Body of pancreas (tissue), 4 donors: ENCODE results near the gene TBC1D14. TPM values are rescaled to one million over a fixed set of nuclear protein-coding genes. Genes with fewer than 3 reads are reported as not detected.
A peak's percentile ranks its signal among the peaks of the same experiment; 100 is the strongest.

Experiments
- ATAC-seq: fragments of 150-250 bp; one replicate; pipeline ENCODE4 v1.9.1; 2016
- DNase-seq, 4 donors: peaks; one replicate each; pipeline ENCODE4 v3.0.0-alpha.2; 2019
- H3K27ac ChIP-seq, 4 donors: fragments of 200-600 bp; sonication (generic); 1 replicate in 3 of 4; 2 replicates in 1 of 4; pipeline versions ENCODE4 v1.5.1 to v1.6.1; 2016 to 2019; ENCODE audit warnings: mild to moderate bottlenecking in 1 of 4, mixed read lengths in 1 of 4, moderate library complexity in 1 of 4
- H3K27me3 ChIP-seq, 2 donors: fragments of 200-600 bp; sonication (generic); one replicate each; pipeline ENCODE4 v1.6.0; 2016; ENCODE audit warnings: mild to moderate bottlenecking in 1 of 2
- H3K36me3 ChIP-seq, 2 donors: fragments of 200-600 bp; sonication (generic); replicated peaks in 1 of 2; 2 replicates each; pipeline ENCODE4 v1.5.1; 2016; ENCODE audit warnings: low read depth in 2 of 2; ENCODE audit not compliant: insufficient read depth in 1 of 2
- H3K4me1 ChIP-seq: fragments of 200-600 bp; sonication (generic); one replicate; pipeline ENCODE4 v1.6.0; 2016
- H3K4me3 ChIP-seq, 2 donors: fragments of 200-600 bp; sonication (generic); 1 replicate in 1 of 2; 2 replicates in 1 of 2; pipeline ENCODE4 v1.5.1; 2016 to 2019
- H3K9me3 ChIP-seq, 3 donors: fragments of 200-600 bp; sonication (generic); 1 replicate in 2 of 3; 2 replicates in 1 of 3; pipeline ENCODE4 v1.5.1; 2016
- POLR2A ChIP-seq, 3 donors: fragments of 450-650 bp; IDR thresholded peaks; one replicate each; pipeline ENCODE4 v1.6.1; 2016; ENCODE audit warnings: antibody characterized with exemption in 3 of 3, mild to moderate bottlenecking in 2 of 3
- WGBS, 2 donors: methylation state at CpG; one replicate each; pipeline ENCODE4 v1.1.5; 2017; 5-methylcytosine and 5-hydroxymethylcytosine counted together
- intact Hi-C: fragments of 100-400 bp; cut with DNase I; formaldehyde crosslinking; loops from one replicate; pipeline ENCODE4 v1.15.1; 2023
- total RNA-seq, 2 donors: library from RNA; depleted of rRNA; stranded (reverse); fragments of >200 nt; gene quantifications; one replicate each; pipeline ENCODE4 v1.1.0, GENCODE V29; 2016
- TF ChIP-seq, protein P1 (sequence below), 7 experiments: fragments of 450-650 bp in 4 of 7; fragments of 200-600 bp in 3 of 7; sonication (generic) in 3 of 7; IDR thresholded peaks; one replicate each; pipeline ENCODE4 v1.5.1; 2016 to 2019; ENCODE audit warnings: antibody characterized with exemption in 7 of 7

Gene TBC1D14
- total RNA-seq, 2 donors from 2014 or later = 10.5 to 20.0 TPM

DNA sequence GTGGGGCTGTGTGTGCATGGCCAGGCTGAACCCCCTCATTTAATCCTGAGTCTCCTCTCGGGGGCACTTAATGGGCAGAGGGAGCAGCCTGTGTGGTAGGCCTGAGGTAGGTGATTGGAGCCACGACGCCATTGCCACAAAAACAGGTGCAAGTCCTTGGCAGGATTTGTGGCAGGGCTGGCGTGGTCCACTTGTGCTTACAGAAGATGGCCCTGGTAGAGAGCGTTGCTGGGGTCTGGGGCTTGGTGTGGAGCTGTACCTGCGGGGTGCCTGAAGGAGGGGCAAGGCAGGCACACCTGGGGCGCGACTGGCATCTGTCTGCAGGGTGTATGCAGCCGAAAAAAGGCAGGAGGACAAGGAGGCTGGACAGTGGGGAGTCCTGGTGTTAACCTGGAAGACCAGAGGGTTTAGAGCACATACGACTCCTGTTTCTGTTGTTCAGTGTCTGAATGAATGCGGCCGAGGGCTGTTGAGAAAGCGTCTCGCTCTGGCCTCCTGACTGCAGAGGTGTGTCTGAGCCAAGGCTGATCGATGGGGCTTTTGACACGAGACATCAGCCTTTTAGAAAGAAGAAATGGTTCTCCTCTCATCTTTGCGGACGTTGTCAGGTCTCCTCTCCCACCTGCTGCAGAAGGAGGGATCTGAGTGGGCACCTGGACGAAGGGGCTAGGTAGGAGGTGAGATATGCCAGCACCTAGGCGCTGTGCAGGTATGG lies 52.0 kb downstream of the TBC1D14 start:
- WGBS, 2 donors = 64 to 72% methylated on average over 17 to 20 of the region's 20 CpGs
- Histone ChIP-seq H3K27ac (peak overlapping the region in 1 of 4 donors; percentile 26), H3K9me3 (no peaks in the 10 kb centered on the region), H3K4me1 (peaks cover 56% of the 10 kb centered on the region), H3K36me3 (no peaks in the 10 kb centered on the region), H3K4me3 (no peak overlapping the region), H3K27me3 (no peaks in the 10 kb centered on the region)
- intact Hi-C loops = no loop called here
- no peak for TF ChIP-seq POLR2A (IDR thresholded peaks at IDR 0.05)
- TF ChIP-seq, protein P1, sequence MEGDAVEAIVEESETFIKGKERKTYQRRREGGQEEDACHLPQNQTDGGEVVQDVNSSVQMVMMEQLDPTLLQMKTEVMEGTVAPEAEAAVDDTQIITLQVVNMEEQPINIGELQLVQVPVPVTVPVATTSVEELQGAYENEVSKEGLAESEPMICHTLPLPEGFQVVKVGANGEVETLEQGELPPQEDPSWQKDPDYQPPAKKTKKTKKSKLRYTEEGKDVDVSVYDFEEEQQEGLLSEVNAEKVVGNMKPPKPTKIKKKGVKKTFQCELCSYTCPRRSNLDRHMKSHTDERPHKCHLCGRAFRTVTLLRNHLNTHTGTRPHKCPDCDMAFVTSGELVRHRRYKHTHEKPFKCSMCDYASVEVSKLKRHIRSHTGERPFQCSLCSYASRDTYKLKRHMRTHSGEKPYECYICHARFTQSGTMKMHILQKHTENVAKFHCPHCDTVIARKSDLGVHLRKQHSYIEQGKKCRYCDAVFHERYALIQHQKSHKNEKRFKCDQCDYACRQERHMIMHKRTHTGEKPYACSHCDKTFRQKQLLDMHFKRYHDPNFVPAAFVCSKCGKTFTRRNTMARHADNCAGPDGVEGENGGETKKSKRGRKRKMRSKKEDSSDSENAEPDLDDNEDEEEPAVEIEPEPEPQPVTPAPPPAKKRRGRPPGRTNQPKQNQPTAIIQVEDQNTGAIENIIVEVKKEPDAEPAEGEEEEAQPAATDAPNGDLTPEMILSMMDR (IDR thresholded peaks at IDR 0.05) = no peak
- DNase-seq (no peak), ATAC-seq (peak; percentile 16)

DNA sequence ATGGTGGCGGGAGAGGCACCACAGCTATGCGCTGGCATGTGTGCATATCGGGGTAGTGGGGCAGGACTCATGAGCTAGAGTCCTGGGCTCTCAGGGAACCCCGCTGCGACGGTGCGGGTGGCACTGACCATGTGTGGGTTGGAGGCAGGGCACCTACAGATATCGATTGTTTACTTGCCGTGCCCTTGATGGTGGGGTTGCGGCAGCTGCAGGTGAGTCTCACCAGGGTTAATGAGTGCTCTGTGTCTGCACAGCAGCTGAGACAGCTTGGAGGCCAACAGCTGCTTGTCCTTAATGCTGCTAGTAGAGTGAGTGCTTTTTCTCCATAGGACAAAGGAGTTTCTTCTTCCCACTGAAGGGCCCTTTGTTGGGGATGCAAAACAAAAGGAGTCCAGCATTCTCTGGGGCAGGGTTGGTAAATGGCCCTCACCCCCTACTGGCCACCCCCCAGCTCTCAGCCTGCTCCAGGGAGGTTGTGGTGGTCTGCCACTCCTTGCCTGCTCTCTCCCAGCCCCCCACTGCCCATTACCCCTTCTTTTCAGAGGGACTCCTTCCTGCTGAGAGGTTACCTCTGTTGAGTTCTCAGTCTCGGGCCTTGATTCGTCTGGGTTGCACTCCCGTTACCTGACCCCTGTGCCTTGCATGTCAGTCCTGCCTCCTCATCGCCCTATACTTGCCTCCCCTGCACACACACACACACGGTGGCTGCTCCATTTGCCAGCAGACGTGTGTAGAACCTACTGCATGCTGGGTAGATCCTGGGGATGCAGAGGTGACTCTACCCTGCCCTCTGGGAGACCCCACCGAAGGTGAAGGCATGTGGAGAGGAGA lies 52.8 kb downstream of the TBC1D14 start:
- Histone ChIP-seq H3K27ac (peak overlapping the region in 1 of 4 donors; percentile 26), H3K4me1 (peaks cover 48% of the 10 kb centered on the region), H3K36me3 (no peaks in the 10 kb centered on the region), H3K9me3 (no peaks in the 10 kb centered on the region), H3K27me3 (no peaks in the 10 kb centered on the region), H3K4me3 (no peak overlapping the region)
- DNase-seq (peak in 3 of 4 donors; percentile 55 to 71 (median 57)), ATAC-seq (peak; percentile 52)
- intact Hi-C loops = no loop called here
- no peak for TF ChIP-seq POLR2A (IDR thresholded peaks at IDR 0.05)
- TF ChIP-seq, protein P1 (IDR thresholded peaks at IDR 0.05) = no peak
- 45 to 46% methylated on average over 12 to 17 of the region's 17 CpGs for WGBS, 2 donors

DNA sequence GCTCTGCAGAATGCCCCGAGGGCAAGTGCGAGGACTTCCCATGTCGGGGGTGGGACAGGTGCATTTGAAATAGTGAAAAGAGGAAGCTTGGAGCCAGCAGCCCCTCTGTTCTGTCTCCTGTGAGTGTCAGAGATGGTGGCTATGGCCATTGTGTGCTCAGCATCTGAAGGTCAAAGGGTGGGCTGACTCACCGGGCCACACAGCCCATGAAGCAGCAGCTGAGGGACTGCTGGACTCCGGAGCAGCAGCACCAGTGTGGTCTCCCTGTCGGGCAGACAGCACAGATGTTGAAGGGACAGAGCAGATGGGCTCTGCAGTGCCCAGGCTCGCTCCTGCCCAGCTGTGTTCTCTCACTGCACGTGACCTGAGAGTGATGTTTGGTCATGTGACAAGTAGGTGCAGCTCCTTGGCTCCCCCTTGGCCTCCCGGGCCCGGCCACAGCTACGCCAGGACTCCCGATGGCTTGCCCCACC lies 53.5 kb downstream of the TBC1D14 start:
- WGBS, 2 donors = 68% methylated on average over 12 of the region's 12 CpGs; no CpG with 5 or more reads in 1 of the 2 donors
- DNase-seq = peak in 2 of 4 donors; percentile 32 to 51
- TF ChIP-seq, protein P1 (IDR thresholded peaks at IDR 0.05) = no peak
- intact Hi-C loops = no loop called here
- H3K27ac ChIP-seq = no peak overlapping the region
- peaks cover 0 to 2% of the 10 kb centered on the region in 2 donors for H3K36me3 ChIP-seq
- ATAC-seq = no peak
- H3K4me3 ChIP-seq = no peak overlapping the region
- no peaks in the 10 kb centered on the region for H3K27me3 ChIP-seq
- peaks cover 41% of the 10 kb centered on the region for H3K4me1 ChIP-seq
- no peaks in the 10 kb centered on the region for H3K9me3 ChIP-seq

DNA sequence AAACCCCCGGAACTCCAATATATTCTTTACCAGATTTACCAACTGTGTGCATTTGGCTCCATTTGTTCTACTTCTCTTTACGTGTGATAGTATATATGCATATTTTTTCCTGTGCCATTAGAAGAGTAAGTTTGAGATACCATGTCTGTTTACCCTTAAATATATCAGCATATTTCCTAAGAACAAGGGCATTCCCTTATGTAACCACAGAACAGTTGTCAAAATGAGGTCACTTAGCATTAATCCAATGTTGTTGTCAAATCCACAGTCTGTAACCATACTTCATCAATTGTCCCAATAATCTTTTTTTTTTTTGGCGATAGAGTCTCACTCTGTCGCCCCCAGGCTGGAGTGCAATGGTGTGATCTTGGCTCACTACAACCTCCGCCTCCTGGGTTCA lies 55.2 kb downstream of the TBC1D14 start:
- Histone ChIP-seq H3K27me3 (no peaks in the 10 kb centered on the region), H3K4me3 (no peak overlapping the region), H3K27ac (no peak overlapping the region), H3K36me3 (peaks cover 0 to 4% of the 10 kb centered on the region in 2 donors), H3K9me3 (no peaks in the 10 kb centered on the region), H3K4me1 (peaks cover 30% of the 10 kb centered on the region)
- DNase-seq (no peak), ATAC-seq (no peak)
- 72 to 83% methylated on average over 5 of the region's 5 CpGs for WGBS, 2 donors
- TF ChIP-seq, protein P1 (IDR thresholded peaks at IDR 0.05) = no peak
- no peak for TF ChIP-seq POLR2A (IDR thresholded peaks at IDR 0.05)
- intact Hi-C loops = no loop called here
